ENCODE measurements around the gene CFAP99. TPM values are rescaled to one million over a fixed set of nuclear protein-coding genes. Genes with fewer than 3 reads are reported as not detected.

CFAP99 gene
- total and polyA plus RNA-seq, 2 of the 4 experiments (the other 2 are of a cell fraction) = not detected

DNA sequence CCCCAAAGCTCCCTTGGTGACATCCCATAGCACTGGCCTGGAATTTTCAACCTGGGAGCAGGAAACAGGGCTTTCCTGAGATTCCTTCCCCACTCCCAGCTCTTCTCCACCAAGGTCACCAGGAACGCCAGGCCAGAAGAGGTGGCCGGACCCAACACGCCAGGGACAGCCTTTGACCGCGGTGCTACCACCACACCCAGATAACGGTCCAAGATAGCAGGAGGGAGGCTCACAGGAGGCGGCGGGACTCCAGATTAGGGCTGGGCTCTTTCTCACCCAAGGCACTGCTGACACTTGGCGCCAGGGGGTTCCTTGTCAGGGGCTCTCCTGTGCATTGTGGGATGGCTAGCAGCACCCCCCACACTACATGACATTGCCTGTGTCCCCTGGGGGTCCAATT is 23.2 kb upstream of the CFAP99 start:
- Histone ChIP-seq H3K27ac (ENCODE audit: insufficient read depth, low read length) (no peak overlapping the region), H3K9me1 (ENCODE audit: insufficient read depth, low read length) (no peaks in the 10 kb centered on the region), H4K91ac (ENCODE audit: insufficient read depth, low read depth, low read length) (no peak overlapping the region), H2AK9ac (replicated peaks; ENCODE audit: low read depth, low read length, poor library complexity) (no peak overlapping the region), H3K14ac (replicated peaks; ENCODE audit: low read depth, low read length) (no peak overlapping the region), H2AFZ (replicated peaks; ENCODE audit: low read length, poor library complexity) (no peak overlapping the region), H2BK15ac (ENCODE audit: low read depth, low read length) (no peak overlapping the region), H3K4me3 (ENCODE audit: insufficient read depth, low read depth, low read length) (no peak overlapping the region), H2BK120ac (ENCODE audit: low read depth, low read length) (no peak overlapping the region), H3K4me2 (ENCODE audit: low read depth, low read length) (no peak overlapping the region), H2AK5ac (ENCODE audit: low read depth, low read length) (no peak overlapping the region), H3K79me1 (ENCODE audit: low read depth in 1 of 2, low read length in 2 of 2) (no peaks in the 10 kb centered on the region), H3K4ac (ENCODE audit: low read depth, low read length) (no peak overlapping the region), H3K9ac (ENCODE audit: low read depth, low read length) (no peak overlapping the region), H3K23ac (ENCODE audit: low read depth, low read length) (no peak overlapping the region), H4K8ac (ENCODE audit: low read depth in 2 of 2, low read length in 2 of 2) (no peak overlapping the region), H2BK20ac (ENCODE audit: low read depth, low read length) (no peak overlapping the region), H3K36me3 (ENCODE audit: control insufficient read depth, insufficient read depth, low read length) (no peaks in the 10 kb centered on the region), H2BK5ac (ENCODE audit: low read depth, low read length, poor library complexity, severe bottlenecking) (no peak overlapping the region), H3K9me3 (ENCODE audit: control insufficient read depth, insufficient read depth, low read length) (no peaks in the 10 kb centered on the region), H3K4me1 (ENCODE audit: control insufficient read depth, insufficient read depth, low read length) (peaks cover 4% of the 10 kb centered on the region; the same call in 1 of the 2 replicates), H4K5ac (ENCODE audit: low read depth, low read length) (no peak overlapping the region), H3K18ac (ENCODE audit: low read depth, low read length) (no peak overlapping the region), H3K56ac (ENCODE audit: extremely low read depth, insufficient read depth, low read length) (no peak overlapping the region), H3K27me3 (ENCODE audit: control insufficient read depth, insufficient read depth, low read length) (peaks cover 33% of the 10 kb centered on the region), H4K20me1 (ENCODE audit: insufficient read depth, low read length) (no peaks in the 10 kb centered on the region; the same call in 1 of the 2 replicates)
- intact Hi-C loops (cut with micrococcal nuclease) = no loop called here
- dilution Hi-C loops (cut with HindIII; ENCODE audit: low sequenced_read_pairs, unreplicated experiment) = no loop called here
- ATAC-seq (ENCODE audit: low read depth) = no peak
- no TSS peak for BruUV-seq (replicated peaks)
- ChIA-PET POLR2A (ENCODE audit: unreplicated experiment) (no interaction called here), CTCF (no interaction called here)
- DNase-seq = no peak
- TF ChIP-seq RFX5 (IDR thresholded peaks at IDR 0.05; ENCODE audit: low read depth, low read length) = no peak
- no peak for TF ChIP-seq CEBPB (IDR thresholded peaks at IDR 0.05; ENCODE audit: low read depth, low read length)
- no peak for TF ChIP-seq SMC3 (IDR thresholded peaks at IDR 0.05; ENCODE audit: low read depth, low read length)
- TF ChIP-seq ELK1 (IDR thresholded peaks at IDR 0.05; ENCODE audit: borderline replicate concordance, low read depth, low read length) = no peak
- TF ChIP-seq RAD21 (IDR thresholded peaks at IDR 0.05; ENCODE audit: low read length) = no peak
- no peak for TF ChIP-seq NFE2L2 (IDR thresholded peaks at IDR 0.05; ENCODE audit: low read depth, low read length)
- TF ChIP-seq, protein P1, sequence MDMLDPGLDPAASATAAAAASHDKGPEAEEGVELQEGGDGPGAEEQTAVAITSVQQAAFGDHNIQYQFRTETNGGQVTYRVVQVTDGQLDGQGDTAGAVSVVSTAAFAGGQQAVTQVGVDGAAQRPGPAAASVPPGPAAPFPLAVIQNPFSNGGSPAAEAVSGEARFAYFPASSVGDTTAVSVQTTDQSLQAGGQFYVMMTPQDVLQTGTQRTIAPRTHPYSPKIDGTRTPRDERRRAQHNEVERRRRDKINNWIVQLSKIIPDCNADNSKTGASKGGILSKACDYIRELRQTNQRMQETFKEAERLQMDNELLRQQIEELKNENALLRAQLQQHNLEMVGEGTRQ (IDR thresholded peaks at IDR 0.05; ENCODE audit: low read depth, low read length) = no peak
- TF ChIP-seq BHLHE40 (IDR thresholded peaks at IDR 0.05; ENCODE audit: low read depth, low read length) = no peak
- in situ Hi-C loops (cut with MboI; ENCODE audit: low sequenced_read_pairs) = no loop called here
- 100% methylated on average over 1 of the region's 9 CpGs; no CpG with 5 or more reads in 1 of the 2 experiments for WGBS, 2 experiments (ENCODE audit: extremely low coverage in 2 of 2, insufficient read length in 1 of 2)

Measured in IMR-90 (cell line).